Measurements from ENCODE around the gene CROCC2.
"Not testable (repeated sequence)": the region's sequence is repeated elsewhere in the genome, so short reads cannot be mapped to it uniquely, and the experiment has no call there.

CROCC2 gene

DNA sequence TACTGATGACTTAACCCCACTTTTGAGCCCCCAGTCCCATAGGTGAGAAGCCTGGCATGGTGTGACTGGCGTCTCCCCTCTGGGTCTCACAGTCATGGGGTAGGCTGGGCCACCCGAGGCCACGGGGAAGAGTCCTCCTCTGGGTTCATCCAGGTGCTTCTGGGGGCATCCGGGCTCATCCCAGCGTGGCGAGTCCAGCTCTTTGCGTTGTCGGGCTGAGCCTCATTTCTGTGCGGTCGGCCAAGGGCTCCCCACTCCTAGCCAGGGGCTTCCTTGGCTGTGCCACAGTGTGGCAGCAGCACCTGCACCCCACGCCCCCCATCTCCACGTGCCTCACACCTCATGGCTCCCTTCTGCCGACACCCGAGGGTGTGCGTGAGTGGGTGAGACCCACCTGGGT lies 64.7 kb downstream of the CROCC2 start:
- Mint-ChIP-seq H3K4me3 (no peak overlapping the region), H3K36me3 (ENCODE audit: low read depth) (no peaks in the 10 kb centered on the region), H3K27me3 (ENCODE audit: low read depth, poor library complexity) (peaks cover 34% of the 10 kb centered on the region), H3K27ac (no peak overlapping the region), H3K4me1 (peaks cover 16% of the 10 kb centered on the region), H3K9me3 (peaks cover 8% of the 10 kb centered on the region)
- no peak for DNase-seq
- TF ChIP-seq, protein P1, sequence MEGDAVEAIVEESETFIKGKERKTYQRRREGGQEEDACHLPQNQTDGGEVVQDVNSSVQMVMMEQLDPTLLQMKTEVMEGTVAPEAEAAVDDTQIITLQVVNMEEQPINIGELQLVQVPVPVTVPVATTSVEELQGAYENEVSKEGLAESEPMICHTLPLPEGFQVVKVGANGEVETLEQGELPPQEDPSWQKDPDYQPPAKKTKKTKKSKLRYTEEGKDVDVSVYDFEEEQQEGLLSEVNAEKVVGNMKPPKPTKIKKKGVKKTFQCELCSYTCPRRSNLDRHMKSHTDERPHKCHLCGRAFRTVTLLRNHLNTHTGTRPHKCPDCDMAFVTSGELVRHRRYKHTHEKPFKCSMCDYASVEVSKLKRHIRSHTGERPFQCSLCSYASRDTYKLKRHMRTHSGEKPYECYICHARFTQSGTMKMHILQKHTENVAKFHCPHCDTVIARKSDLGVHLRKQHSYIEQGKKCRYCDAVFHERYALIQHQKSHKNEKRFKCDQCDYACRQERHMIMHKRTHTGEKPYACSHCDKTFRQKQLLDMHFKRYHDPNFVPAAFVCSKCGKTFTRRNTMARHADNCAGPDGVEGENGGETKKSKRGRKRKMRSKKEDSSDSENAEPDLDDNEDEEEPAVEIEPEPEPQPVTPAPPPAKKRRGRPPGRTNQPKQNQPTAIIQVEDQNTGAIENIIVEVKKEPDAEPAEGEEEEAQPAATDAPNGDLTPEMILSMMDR (IDR thresholded peaks at IDR 0.05): no peak

DNA sequence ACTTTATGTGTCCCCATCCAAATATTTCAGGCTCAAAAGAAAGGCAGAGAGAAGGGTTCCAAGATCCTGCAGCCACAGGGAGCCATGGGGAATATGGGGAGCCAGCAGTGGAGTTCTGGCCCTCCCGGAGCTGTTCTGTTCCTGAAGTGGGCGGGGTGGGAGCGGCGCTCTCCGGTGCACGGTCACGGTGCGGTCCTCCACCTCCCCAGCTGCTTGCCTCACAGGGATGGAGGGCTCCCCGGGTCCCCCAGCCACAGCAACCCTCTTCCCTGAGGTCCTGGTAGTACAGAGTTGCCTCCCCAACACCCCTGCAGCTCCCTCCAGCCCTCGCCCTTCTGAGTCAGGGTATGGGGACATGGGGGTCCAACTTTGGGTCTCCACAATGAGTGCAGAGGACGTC lies 66.1 kb downstream of the CROCC2 start:
- TF ChIP-seq, protein P1 (IDR thresholded peaks at IDR 0.05): no peak
- no peak overlapping the region for H3K27ac Mint-ChIP-seq
- no peaks in the 10 kb centered on the region for H3K36me3 Mint-ChIP-seq (ENCODE audit: low read depth)
- no peak for DNase-seq
- H3K9me3 Mint-ChIP-seq: peaks cover 8% of the 10 kb centered on the region
- H3K4me1 Mint-ChIP-seq: peaks cover 16% of the 10 kb centered on the region
- H3K27me3 Mint-ChIP-seq (ENCODE audit: low read depth, poor library complexity): peaks cover 34% of the 10 kb centered on the region
- H3K4me3 Mint-ChIP-seq: no peak overlapping the region

DNA sequence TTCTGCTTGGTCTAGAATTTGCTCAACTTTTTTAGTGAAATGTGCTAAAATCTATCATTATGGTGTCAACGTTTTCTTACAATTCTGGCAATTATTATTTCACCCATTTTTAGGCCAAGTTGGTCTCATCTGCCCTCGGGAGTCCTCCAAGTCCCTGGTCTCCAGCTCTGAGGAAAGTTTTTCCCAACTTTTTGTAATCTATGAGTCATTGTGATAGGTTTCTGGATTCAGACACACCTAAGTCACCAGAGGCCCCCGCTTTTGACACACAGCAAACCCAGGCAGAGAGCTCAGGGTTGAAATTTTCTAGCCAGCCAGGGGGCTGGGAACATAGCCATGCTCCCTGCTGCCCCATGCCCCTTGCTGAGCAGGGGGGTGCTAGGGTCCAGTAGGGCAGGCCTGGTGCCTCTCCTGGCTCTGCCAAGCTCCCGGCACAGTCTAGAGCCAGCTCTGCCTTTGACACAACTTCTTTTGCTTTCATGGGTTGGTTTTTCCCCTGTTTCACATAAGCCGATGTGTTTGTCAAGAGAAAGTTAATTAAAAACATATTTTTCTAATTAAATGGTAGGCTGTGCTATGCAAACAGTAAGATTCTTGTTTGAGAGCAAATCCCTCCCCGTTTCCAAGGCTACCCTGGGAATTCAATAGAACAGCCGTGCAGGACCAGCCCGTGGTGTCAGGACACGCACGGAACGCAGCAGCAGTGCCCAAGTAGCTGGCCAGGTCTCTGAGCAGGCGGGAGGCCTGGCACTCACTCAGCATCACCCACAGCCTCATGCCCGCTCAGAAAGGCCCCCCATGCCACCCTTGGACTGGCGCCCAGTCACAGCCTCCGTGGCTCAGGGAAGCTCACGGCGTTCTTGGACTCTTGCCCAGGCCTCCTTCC lies 66.7 kb downstream of the CROCC2 start:
- peaks cover 34% of the 10 kb centered on the region for H3K27me3 Mint-ChIP-seq (ENCODE audit: low read depth, poor library complexity)
- H3K36me3 Mint-ChIP-seq (ENCODE audit: low read depth): no peaks in the 10 kb centered on the region
- H3K4me3 Mint-ChIP-seq: no peak overlapping the region
- TF ChIP-seq, protein P1 (IDR thresholded peaks at IDR 0.05): no peak
- no peak for DNase-seq
- H3K27ac Mint-ChIP-seq: no peak overlapping the region
- H3K9me3 Mint-ChIP-seq: peaks cover 8% of the 10 kb centered on the region
- H3K4me1 Mint-ChIP-seq: peaks cover 16% of the 10 kb centered on the region

DNA sequence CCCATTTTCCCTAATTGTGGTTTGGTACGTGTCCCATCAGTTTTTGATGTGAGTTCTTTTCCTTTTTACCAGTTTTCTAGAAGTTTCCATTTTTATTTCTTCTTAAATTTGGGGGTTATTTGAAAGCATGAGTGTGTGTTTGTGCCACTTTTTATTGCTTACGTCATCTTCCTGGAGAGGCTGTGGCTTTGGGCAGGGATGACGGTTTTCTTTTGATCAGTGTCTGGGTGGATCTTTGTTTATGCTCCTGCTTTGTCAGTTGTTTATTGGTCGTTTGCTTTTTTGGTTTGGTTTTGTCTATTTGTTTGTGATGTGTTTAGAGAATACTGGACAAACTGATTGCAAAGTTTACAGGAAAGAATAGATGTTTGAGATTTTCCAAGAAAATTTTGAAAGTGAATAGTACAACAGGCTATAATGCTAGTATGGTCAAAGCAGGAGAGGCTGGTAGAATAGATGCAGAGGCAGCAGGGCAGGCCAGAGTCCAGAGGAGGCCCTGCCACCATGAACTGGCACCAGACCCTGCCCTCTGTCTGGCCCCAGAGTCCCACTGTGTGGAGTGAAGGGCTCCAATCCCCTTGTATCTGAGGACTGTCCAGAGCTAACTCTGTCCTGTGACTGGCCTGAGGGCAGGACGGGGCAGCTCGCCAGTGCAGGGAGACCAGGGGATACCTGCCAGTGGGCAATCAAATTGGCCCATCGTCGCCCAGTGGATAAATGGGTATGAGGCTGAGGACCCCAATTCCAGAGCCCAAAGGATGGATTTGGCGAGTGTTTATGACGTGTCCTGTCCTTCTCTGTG lies 68.8 kb downstream of the CROCC2 start:
- Mint-ChIP-seq H3K27ac (no peak overlapping the region), H3K27me3 (ENCODE audit: low read depth, poor library complexity) (peaks cover 34% of the 10 kb centered on the region), H3K36me3 (ENCODE audit: low read depth) (no peaks in the 10 kb centered on the region), H3K4me3 (no peak overlapping the region), H3K9me3 (peaks cover 8% of the 10 kb centered on the region), H3K4me1 (peaks cover 15% of the 10 kb centered on the region)
- TF ChIP-seq, protein P1 (IDR thresholded peaks at IDR 0.05): no peak
- DNase-seq: no peak

DNA sequence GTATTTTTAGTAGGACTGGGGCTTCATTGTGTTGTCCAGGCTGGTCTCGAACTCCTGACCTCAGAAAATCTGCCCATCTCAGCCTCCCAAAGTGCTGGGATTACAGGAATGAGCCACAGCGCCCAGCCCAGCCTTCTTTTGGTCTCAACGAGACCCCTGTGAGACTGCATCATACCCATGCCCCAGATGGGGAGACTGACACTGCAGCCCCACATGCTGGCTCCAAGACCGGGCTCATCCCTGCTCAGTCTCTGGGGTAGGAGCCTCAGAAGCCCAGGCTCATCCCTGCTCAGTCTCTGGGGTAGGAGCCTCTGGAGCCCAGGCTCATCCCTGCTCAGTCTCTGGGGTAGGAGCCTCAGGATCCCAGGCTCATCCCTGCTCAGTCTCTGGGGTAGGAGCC lies 69.8 kb downstream of the CROCC2 start:
- H3K4me3 Mint-ChIP-seq; H3K36me3 Mint-ChIP-seq (ENCODE audit: low read depth); H3K27ac Mint-ChIP-seq; H3K4me1 Mint-ChIP-seq; DNase-seq; H3K9me3 Mint-ChIP-seq: not testable (repeated sequence)
- H3K27me3 Mint-ChIP-seq (ENCODE audit: low read depth, poor library complexity): peaks cover 31% of the 10 kb centered on the region

DNA sequence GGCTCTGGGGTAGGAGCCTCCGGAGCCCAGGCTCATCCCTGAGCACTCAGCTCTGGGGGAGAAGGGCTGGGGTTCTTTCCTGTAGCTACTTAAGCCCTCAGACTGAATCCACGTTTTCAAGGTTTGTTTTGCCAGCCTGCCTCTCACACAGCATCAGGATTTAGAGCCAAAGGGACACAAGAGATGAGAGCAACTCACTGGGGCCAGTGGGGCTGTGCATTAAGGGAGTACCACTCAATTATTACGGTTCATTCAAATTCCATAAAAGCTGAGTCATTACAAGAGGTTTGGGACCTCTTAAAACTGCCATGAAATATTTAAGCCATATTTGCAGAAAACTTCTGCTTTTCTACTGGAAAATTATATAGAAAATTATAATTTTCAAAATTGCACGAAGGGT lies 75.1 kb downstream of the CROCC2 start:
- Mint-ChIP-seq H3K36me3 (ENCODE audit: low read depth) (no peaks in the 10 kb centered on the region), H3K4me1 (peaks cover 3% of the 10 kb centered on the region), H3K4me3 (no peak overlapping the region), H3K27ac (no peak overlapping the region), H3K9me3 (no peaks in the 10 kb centered on the region), H3K27me3 (ENCODE audit: low read depth, poor library complexity) (peaks cover 42% of the 10 kb centered on the region)
- TF ChIP-seq, protein P1 (IDR thresholded peaks at IDR 0.05): no peak
- DNase-seq: peak; percentile 1
